SH-SY5Y (cell line): ENCODE results near the gene PRSS50.

Source experiments
- GATA2 ChIP-seq: IDR thresholded peaks from 2 replicates; pipeline ENCODE4 v1.6.1; 2011; ENCODE audit warnings: mild to moderate bottlenecking, low read depth, low read length
- GATA3 ChIP-seq: IDR thresholded peaks from 2 replicates; pipeline ENCODE4 v1.6.1; 2011; ENCODE audit warnings: low read depth, mild to moderate bottlenecking, low read length, moderate library complexity

DNA sequence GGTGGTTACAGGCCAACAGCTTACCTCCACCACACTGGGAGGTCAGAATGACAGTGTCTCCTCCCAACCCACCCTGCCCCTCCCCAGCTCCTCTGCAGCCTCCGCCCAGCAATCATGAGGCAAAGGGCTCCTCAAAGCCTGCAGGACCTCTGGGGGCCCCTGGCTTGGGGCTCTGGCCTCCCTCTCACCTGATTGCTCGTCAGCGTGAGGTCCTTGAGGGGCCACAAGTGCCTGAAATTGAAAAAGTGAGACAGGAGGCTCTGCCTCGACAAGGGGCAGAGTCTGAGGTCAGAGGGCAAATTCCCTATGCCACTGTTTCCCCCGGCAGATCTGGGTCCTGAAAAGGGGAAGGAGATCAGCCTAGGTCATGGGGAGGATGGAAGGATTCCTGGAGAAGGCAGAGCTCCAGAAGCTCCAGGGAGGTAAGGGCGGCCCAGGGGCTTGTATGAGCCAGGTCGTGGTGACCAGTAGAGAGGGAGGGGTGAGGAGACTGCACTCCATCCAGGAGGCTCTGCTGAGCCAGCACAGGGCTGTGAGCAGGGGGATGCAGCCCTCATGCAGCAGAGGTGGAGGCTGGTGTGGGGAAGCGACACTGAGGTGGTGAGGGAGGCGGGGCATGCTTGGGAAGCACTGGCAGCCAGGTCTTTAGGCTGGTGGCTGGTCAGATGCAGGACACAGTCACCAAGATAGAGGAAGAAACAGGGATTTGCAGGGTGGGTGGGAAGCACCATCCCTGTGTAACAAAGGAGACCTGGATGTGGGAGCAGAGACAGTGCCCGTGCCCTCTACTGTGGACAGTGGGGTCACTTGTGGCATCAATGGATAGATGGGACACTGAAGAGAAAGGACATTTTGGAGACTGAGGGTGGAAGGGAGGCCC is 44.3 kb downstream of the PRSS50 start:
- TF ChIP-seq GATA2 (no peak), GATA3 (no peak)
